HEK293 (cell line): Measurements from ENCODE around the gene SDC1.

Source experiments
- CTCF ChIA-PET: fragments of 350-600 bp; formaldehyde crosslinking; extraction: SDS; loops from one replicate; lab custom pipeline; 2021; ENCODE audit warnings: antibody characterized with exemption; lab: Yijun Ruan, JAX
- POLR2A ChIA-PET: fragments of 300-600 bp; formaldehyde crosslinking; extraction: SDS; loops from one replicate; lab custom pipeline; 2020; ENCODE audit warnings: antibody characterized with exemption, inconsistent platforms; lab: Yijun Ruan, JAX
- H3K27ac ChIP-seq: fragments of 200-500 bp; sonication (Bioruptor generic); 2 replicates; pipeline ENCODE4 v1.5.1; 2014; ENCODE audit warnings: low read depth, low read length, control low read depth, inconsistent platforms; ENCODE audit errors: extremely low read depth
- H3K36me3 ChIP-seq, 2 experiments: fragments of 200-500 bp in 1 of 2; sonication (Bioruptor generic) in 1 of 2; 1 replicate in 1 of 2; 2 replicates in 1 of 2; pipeline ENCODE4 v1.5.1; 2014 to 2017; ENCODE audit warnings: inconsistent platforms in 2 of 2, low read length in 2 of 2; ENCODE audit not compliant: control insufficient read depth in 2 of 2, insufficient read depth in 1 of 2
- H3K4me1 ChIP-seq: fragments of 200-500 bp; sonication (Bioruptor generic); 2 replicates; pipeline ENCODE4 v1.5.1; 2014; ENCODE audit warnings: mild to moderate bottlenecking, low read length, inconsistent platforms; ENCODE audit not compliant: control insufficient read depth, insufficient read depth
- H3K4me3 ChIP-seq: 2 replicates; pipeline ENCODE4 v1.5.1; 2011; ENCODE audit warnings: low read depth, mild to moderate bottlenecking, control low read depth, low read length, moderate library complexity
- H3K9me3 ChIP-seq: fragments of 200-500 bp; sonication (Bioruptor generic); 2 replicates; pipeline ENCODE4 v1.5.1; 2014; ENCODE audit warnings: low read depth, low read length, inconsistent platforms; ENCODE audit not compliant: control insufficient read depth, insufficient read depth
- EGR2 ChIP-seq: fragments of 450-650 bp; formaldehyde crosslinking; IDR thresholded peaks from 2 replicates; pipeline ENCODE4 v1.5.1; 2016; ENCODE audit warnings: low read depth, missing biosample characterization, missing genetic modification characterization
- ELK4 ChIP-seq: IDR thresholded peaks from 2 replicates; pipeline ENCODE4 v1.6.1; 2011; ENCODE audit warnings: mild to moderate bottlenecking, low read depth, low read length, borderline replicate concordance
- KLF17 ChIP-seq: fragments of 450-650 bp; formaldehyde crosslinking; IDR thresholded peaks from 2 replicates; pipeline ENCODE4 v1.5.1; 2016; ENCODE audit warnings: missing biosample characterization, missing genetic modification characterization
- KLF8 ChIP-seq: fragments of 450-650 bp; formaldehyde crosslinking; IDR thresholded peaks from 2 replicates; pipeline ENCODE4 v1.5.1; 2016; ENCODE audit warnings: missing biosample characterization, missing genetic modification characterization
- KLF9 ChIP-seq: fragments of 450-650 bp; formaldehyde crosslinking; IDR thresholded peaks from 2 replicates; pipeline ENCODE4 v1.5.1; 2016; ENCODE audit warnings: missing biosample characterization, missing genetic modification characterization, low read depth
- MZF1 ChIP-seq: fragments of 450-650 bp; formaldehyde crosslinking; IDR thresholded peaks from 2 replicates; pipeline ENCODE4 v1.5.1; 2017; ENCODE audit warnings: missing biosample characterization, missing genetic modification characterization, borderline replicate concordance
- SCRT1 ChIP-seq: fragments of 450-650 bp; formaldehyde crosslinking; IDR thresholded peaks from 2 replicates; pipeline ENCODE4 v1.5.1; 2016; ENCODE audit warnings: missing biosample characterization, missing genetic modification characterization, borderline replicate concordance
- ZBTB8A ChIP-seq: fragments of 450-650 bp; formaldehyde crosslinking; IDR thresholded peaks from 2 replicates; pipeline ENCODE4 v1.5.1; 2016; ENCODE audit warnings: missing biosample characterization, missing genetic modification characterization
- ZFP69B ChIP-seq: fragments of 450-650 bp; formaldehyde crosslinking; IDR thresholded peaks from 2 replicates; pipeline ENCODE4 v1.5.1; 2016; ENCODE audit warnings: missing biosample characterization, missing genetic modification characterization
- ZNF114 ChIP-seq: fragments of 450-650 bp; formaldehyde crosslinking; IDR thresholded peaks from 2 replicates; pipeline ENCODE4 v1.5.0; 2017; ENCODE audit warnings: missing biosample characterization, missing genetic modification characterization
- ZNF157 ChIP-seq: fragments of 450-650 bp; formaldehyde crosslinking; IDR thresholded peaks from 2 replicates; pipeline ENCODE4 v1.5.1; 2016; ENCODE audit warnings: missing biosample characterization, missing genetic modification characterization
- ZNF184 ChIP-seq: fragments of 450-650 bp; IDR thresholded peaks from 2 replicates; pipeline ENCODE4 v1.5.1; 2018; ENCODE audit warnings: missing biosample characterization, mild to moderate bottlenecking, missing genetic modification characterization
- ZNF211 ChIP-seq: fragments of 450-650 bp; formaldehyde crosslinking; IDR thresholded peaks from 2 replicates; pipeline ENCODE4 v1.5.1; 2016; ENCODE audit warnings: low read depth, missing biosample characterization, missing genetic modification characterization
- ZNF302 ChIP-seq: fragments of 450-650 bp; formaldehyde crosslinking; IDR thresholded peaks from 2 replicates; pipeline ENCODE4 v1.5.1; 2016; ENCODE audit warnings: missing biosample characterization, missing genetic modification characterization, low read depth
- ZNF354C ChIP-seq: fragments of 450-650 bp; formaldehyde crosslinking; IDR thresholded peaks from 2 replicates; pipeline ENCODE4 v1.5.1; 2016; ENCODE audit warnings: missing biosample characterization, missing genetic modification characterization, low read depth, borderline replicate concordance
- ZNF416 ChIP-seq: fragments of 450-650 bp; formaldehyde crosslinking; IDR thresholded peaks from 2 replicates; pipeline ENCODE4 v1.5.1; 2016; ENCODE audit warnings: missing biosample characterization, missing genetic modification characterization
- ZNF473 ChIP-seq: fragments of 450-650 bp; formaldehyde crosslinking; IDR thresholded peaks from 2 replicates; pipeline ENCODE4 v1.5.1; 2017; ENCODE audit warnings: missing biosample characterization, missing genetic modification characterization
- ZNF548 ChIP-seq: fragments of 450-650 bp; formaldehyde crosslinking; IDR thresholded peaks from 2 replicates; pipeline ENCODE4 v1.5.1; 2016; ENCODE audit warnings: missing biosample characterization, missing genetic modification characterization
- ZNF596 ChIP-seq: fragments of 450-650 bp; IDR thresholded peaks from 2 replicates; pipeline ENCODE4 v1.5.0; 2018; ENCODE audit warnings: missing biosample characterization, mild to moderate bottlenecking, missing genetic modification characterization, moderate library complexity
- ZNF629 ChIP-seq: fragments of 450-650 bp; formaldehyde crosslinking; IDR thresholded peaks from 2 replicates; pipeline ENCODE4 v1.5.1; 2017; ENCODE audit warnings: missing biosample characterization, missing genetic modification characterization
- ZNF843 ChIP-seq: fragments of 450-650 bp; formaldehyde crosslinking; IDR thresholded peaks from 2 replicates; pipeline ENCODE4 v1.5.1; 2016; ENCODE audit warnings: missing biosample characterization, missing genetic modification characterization
- TF ChIP-seq, protein P1 (sequence below): fragments of 450-650 bp; formaldehyde crosslinking; conservative IDR thresholded peaks from 2 replicates; pipeline ENCODE4 v1.5.1; 2016; ENCODE audit warnings: low read depth, missing biosample characterization, missing genetic modification characterization

Gene SDC1

GRCh38 chr2:20156076-20156759, 68.7 kb downstream of the SDC1 start:
- ChIA-PET CTCF (interaction anchor here (0.9 kb wide), 1 partner anchor 12 kb away, joined by 3 read pairs; no protein-coding TSS in a partner anchor), POLR2A (no interaction called here)
- no peaks in the 10 kb centered on the region for H3K36me3 ChIP-seq
- no peak overlapping the region for H3K4me3 ChIP-seq
- H3K27ac ChIP-seq, result no peak overlapping the region
- H3K9me3 ChIP-seq, result no peaks in the 10 kb centered on the region
- no peak for TF ChIP-seq ZNF843 (tag by site-specific recombination)
- TF ChIP-seq ZFP69B (tag by site-specific recombination), result no peak
- no peak for TF ChIP-seq ZNF629
- no peak for TF ChIP-seq ELK4
- no peak for TF ChIP-seq EGR2
- no peak for TF ChIP-seq ZNF416
- TF ChIP-seq ZNF596 (tag by site-specific recombination), result no peak
- TF ChIP-seq ZNF114, result no peak
- TF ChIP-seq ZBTB8A (tag by site-specific recombination), result no peak
- no peak for TF ChIP-seq ZNF473
- peaks cover 2% of the 10 kb centered on the region; the same call in 1 of the 2 replicates for H3K4me1 ChIP-seq

DNA sequence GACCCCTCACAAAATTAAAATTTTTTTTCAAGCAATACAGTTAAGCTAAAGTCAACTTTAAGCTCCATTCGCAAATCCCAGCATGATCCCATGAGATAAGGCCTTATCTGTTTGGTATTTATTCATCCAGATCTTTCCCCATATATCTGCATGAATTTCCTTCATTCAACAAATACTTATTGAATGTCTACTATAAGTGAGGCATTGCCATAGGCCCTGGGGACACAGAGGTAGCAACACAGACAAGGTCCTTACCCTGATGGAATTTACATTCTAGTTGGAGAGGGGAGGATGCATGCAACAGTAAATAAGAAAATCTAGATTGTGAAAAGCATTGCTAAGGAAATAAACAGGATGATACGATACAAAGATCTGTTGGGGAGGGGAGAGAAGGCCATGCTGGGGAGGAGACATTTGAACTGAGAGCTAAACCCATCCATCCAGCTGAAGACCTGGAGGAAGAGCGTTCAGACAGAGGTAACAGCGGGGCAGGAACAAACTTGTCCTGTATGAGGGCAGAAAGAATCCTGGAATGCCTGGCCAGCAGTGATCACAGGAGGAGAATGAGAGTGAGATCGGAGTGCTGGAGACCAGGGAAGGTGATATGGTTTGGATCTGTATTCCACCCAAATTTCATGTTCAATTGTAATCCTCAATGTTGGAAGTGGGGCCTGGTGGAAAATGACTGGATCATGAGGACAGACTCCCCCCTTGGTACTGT, 71.6 kb downstream of the SDC1 start:
- no peak overlapping the region for H3K4me3 ChIP-seq
- no peak for TF ChIP-seq KLF17 (tag by site-specific recombination)
- no peak for TF ChIP-seq MZF1 (tag by site-specific recombination)
- TF ChIP-seq ZNF211 (tag by site-specific recombination), result no peak
- no peak for TF ChIP-seq ZNF184 (tag by site-specific recombination)
- TF ChIP-seq KLF8 (tag by site-specific recombination), result no peak
- TF ChIP-seq, protein P1, sequence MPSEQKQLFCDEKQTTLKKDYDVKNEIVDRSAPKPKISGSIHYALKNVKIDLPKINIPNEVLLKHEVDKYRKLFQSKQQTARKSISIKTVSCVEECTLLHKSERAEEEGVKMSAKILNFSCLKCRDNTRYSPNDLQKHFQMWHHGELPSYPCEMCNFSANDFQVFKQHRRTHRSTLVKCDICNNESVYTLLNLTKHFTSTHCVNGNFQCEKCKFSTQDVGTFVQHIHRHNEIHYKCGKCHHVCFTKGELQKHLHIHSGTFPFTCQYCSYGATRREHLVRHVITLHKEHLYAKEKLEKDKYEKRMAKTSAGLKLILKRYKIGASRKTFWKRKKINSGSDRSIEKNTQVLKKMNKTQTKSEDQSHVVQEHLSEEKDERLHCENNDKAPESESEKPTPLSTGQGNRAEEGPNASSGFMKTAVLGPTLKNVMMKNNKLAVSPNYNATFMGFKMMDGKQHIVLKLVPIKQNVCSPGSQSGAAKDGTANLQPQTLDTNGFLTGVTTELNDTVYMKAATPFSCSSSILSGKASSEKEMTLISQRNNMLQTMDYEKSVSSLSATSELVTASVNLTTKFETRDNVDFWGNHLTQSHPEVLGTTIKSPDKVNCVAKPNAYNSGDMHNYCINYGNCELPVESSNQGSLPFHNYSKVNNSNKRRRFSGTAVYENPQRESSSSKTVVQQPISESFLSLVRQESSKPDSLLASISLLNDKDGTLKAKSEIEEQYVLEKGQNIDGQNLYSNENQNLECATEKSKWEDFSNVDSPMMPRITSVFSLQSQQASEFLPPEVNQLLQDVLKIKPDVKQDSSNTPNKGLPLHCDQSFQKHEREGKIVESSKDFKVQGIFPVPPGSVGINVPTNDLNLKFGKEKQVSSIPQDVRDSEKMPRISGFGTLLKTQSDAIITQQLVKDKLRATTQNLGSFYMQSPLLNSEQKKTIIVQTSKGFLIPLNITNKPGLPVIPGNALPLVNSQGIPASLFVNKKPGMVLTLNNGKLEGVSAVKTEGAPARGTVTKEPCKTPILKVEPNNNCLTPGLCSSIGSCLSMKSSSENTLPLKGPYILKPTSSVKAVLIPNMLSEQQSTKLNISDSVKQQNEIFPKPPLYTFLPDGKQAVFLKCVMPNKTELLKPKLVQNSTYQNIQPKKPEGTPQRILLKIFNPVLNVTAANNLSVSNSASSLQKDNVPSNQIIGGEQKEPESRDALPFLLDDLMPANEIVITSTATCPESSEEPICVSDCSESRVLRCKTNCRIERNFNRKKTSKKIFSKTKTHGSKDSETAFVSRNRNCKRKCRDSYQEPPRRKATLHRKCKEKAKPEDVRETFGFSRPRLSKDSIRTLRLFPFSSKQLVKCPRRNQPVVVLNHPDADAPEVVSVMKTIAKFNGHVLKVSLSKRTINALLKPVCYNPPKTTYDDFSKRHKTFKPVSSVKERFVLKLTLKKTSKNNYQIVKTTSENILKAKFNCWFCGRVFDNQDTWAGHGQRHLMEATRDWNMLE (tag by site-specific recombination), result no peak
- TF ChIP-seq KLF9 (tag by site-specific recombination), result no peak
- TF ChIP-seq ZNF548, result no peak
- TF ChIP-seq ZNF354C (tag by site-specific recombination), result no peak
- no peak for TF ChIP-seq ZNF157 (tag by site-specific recombination)
- no peak for TF ChIP-seq ZNF302 (tag by site-specific recombination)
- no peak for TF ChIP-seq SCRT1 (tag by site-specific recombination)
- TF ChIP-seq, all 188 proteins: peak for 0
- Histone ChIP-seq H3K36me3 (no peaks in the 10 kb centered on the region), H3K9me3 (no peaks in the 10 kb centered on the region), H3K4me1 (peaks cover 2% of the 10 kb centered on the region; the same call in 1 of the 2 replicates), H3K27ac (no peak overlapping the region)
- ChIA-PET POLR2A (no interaction called here), CTCF (interaction anchor here (0.8 to 1.7 kb wide), 3 partner anchors 10 to 72 kb away, joined by 3 to 7 read pairs (median 3); partner anchors contain the start of gene SDC1)
